Measurements from ENCODE around the gene EED. TPM values are rescaled to one million over a fixed set of nuclear protein-coding genes. Genes with fewer than 3 reads are reported as not detected.

EED gene
- total RNA-seq, 1 experiment from 2014 or later, result 25.2 TPM

- Histone ChIP-seq H4K20me1 (ENCODE audit: insufficient read depth) (peaks cover 20% of the 10 kb centered on the region; the same call in 1 of the 2 replicates), H3K9ac (ENCODE audit: low read length) (no peak overlapping the region), H3K9me3 (ENCODE audit: control insufficient read depth in 1 of 2, insufficient read depth in 1 of 2, low read depth in 1 of 2, low read length in 2 of 2) (no peaks in the 10 kb centered on the region), H3K4me2 (ENCODE audit: low read length) (no peak overlapping the region), H3K79me2 (ENCODE audit: insufficient read depth, low read length) (peaks cover 98% of the 10 kb centered on the region), H3K4me3 (replicated peaks in 1 of 2; ENCODE audit: low read depth in 1 of 2, low read length in 2 of 2) (no peak overlapping the region), H3K9me2 (ENCODE audit: insufficient read depth) (no peaks in the 10 kb centered on the region), H3K4me1 (ENCODE audit: control insufficient read depth in 1 of 2, insufficient read depth in 2 of 2, low read length in 2 of 2) (peaks cover 4 to 14% of the 10 kb centered on the region in 2 experiments), H3K27ac (ENCODE audit: low read depth, low read length) (no peak overlapping the region), H3K36me3 (ENCODE audit: control insufficient read depth in 1 of 2, insufficient read depth in 2 of 2, low read length in 2 of 2) (peaks cover 2 to 10% of the 10 kb centered on the region in 2 experiments; a peak in 3 of 4 replicates), H3K27me3 (ENCODE audit: insufficient read depth, low read length) (no peaks in the 10 kb centered on the region), H2AFZ (ENCODE audit: low read depth, low read length, poor library complexity, severe bottlenecking) (no peak overlapping the region)
- ATAC-seq (no peak), DNase-seq (ENCODE audit: low read depth, low spot score) (no peak)
- ChIA-PET CTCF (no interaction called here), RAD21 (ENCODE audit: low non-redundant PET in 1 of 2, low total read pairs in 2 of 2, uncharacterized antibody in 2 of 2, unreplicated experiment in 2 of 2) (no interaction called here), POLR2A (no interaction called here)
- intact Hi-C loops (cut with micrococcal nuclease), result no loop called here
- TF ChIP-seq JUND (IDR thresholded peaks at IDR 0.05) (no peak), POLR2AphosphoS5 (IDR thresholded peaks at IDR 0.05; ENCODE audit: low read depth, low read length) (no peak), ZNF274 (IDR thresholded peaks at IDR 0.05; ENCODE audit: low read depth, low read length) (no peak), POLR2A (IDR thresholded peaks at IDR 0.05; ENCODE audit: borderline replicate concordance, extremely low read depth, insufficient read depth, insufficient read length) (no peak), ZFX (IDR thresholded peaks at IDR 0.05) (no peak), SRF (IDR thresholded peaks at IDR 0.05; ENCODE audit: low read depth) (no peak), EZH2 (IDR thresholded peaks at IDR 0.05) (no peak), SP1 (IDR thresholded peaks at IDR 0.05; ENCODE audit: low read depth) (no peak), EZH2phosphoT487 (IDR thresholded peaks at IDR 0.05; ENCODE audit: borderline replicate concordance) (no peak)
- no TSS peak for BruUV-seq (replicated peaks)
Observed at GRCh38 chr11:86251345-86251744, 6.8 kb downstream of the EED start.

GRCh38 chr11:86255896-86256295 is 11.3 kb downstream of the EED start:
- POLR2A ChIA-PET, result no interaction called here
- CTCF ChIA-PET, result no interaction called here
- Histone ChIP-seq H3K9me3 (ENCODE audit: control insufficient read depth in 1 of 2, insufficient read depth in 1 of 2, low read depth in 1 of 2, low read length in 2 of 2) (no peaks in the 10 kb centered on the region), H3K4me1 (ENCODE audit: control insufficient read depth in 1 of 2, insufficient read depth in 2 of 2, low read length in 2 of 2) (no peaks in the 10 kb centered on the region), H2AFZ (ENCODE audit: low read depth, low read length, poor library complexity, severe bottlenecking) (no peak overlapping the region), H3K9ac (ENCODE audit: low read length) (no peak overlapping the region), H4K20me1 (ENCODE audit: insufficient read depth) (peaks cover 7% of the 10 kb centered on the region; the same call in 1 of the 2 replicates), H3K27ac (ENCODE audit: low read depth, low read length) (no peak overlapping the region), H3K79me2 (ENCODE audit: insufficient read depth, low read length) (peaks cover 69% of the 10 kb centered on the region), H3K4me2 (ENCODE audit: low read length) (no peak overlapping the region), H3K9me2 (ENCODE audit: insufficient read depth) (no peaks in the 10 kb centered on the region), H3K36me3 (ENCODE audit: control insufficient read depth in 1 of 2, insufficient read depth in 2 of 2, low read length in 2 of 2) (peaks cover under 1 to 10% of the 10 kb centered on the region in 2 experiments; a peak in 2 of 4 replicates), H3K27me3 (ENCODE audit: insufficient read depth, low read length) (no peaks in the 10 kb centered on the region), H3K4me3 (replicated peaks in 1 of 2; ENCODE audit: low read depth in 1 of 2, low read length in 2 of 2) (no peak overlapping the region)
- ATAC-seq (no peak), DNase-seq (ENCODE audit: low read depth, low spot score) (no peak)
- RAD21 ChIA-PET (ENCODE audit: low non-redundant PET in 1 of 2, low total read pairs in 2 of 2, uncharacterized antibody in 2 of 2, unreplicated experiment in 2 of 2), result no interaction called here
- intact Hi-C loops (cut with micrococcal nuclease), result no loop called here
- no TSS peak for BruUV-seq (replicated peaks)
- TF ChIP-seq RAD21 (IDR thresholded peaks at IDR 0.05; ENCODE audit: low read depth), result no peak
- no peak for TF ChIP-seq EGR1 (IDR thresholded peaks at IDR 0.05; ENCODE audit: low read depth)
- TF ChIP-seq SP1 (IDR thresholded peaks at IDR 0.05; ENCODE audit: low read depth), result no peak
- TF ChIP-seq REST (IDR thresholded peaks at IDR 0.05; ENCODE audit: low read depth), result no peak
- no peak for TF ChIP-seq EZH2 (IDR thresholded peaks at IDR 0.05)
- no peak for TF ChIP-seq CTCF (IDR thresholded peaks at IDR 0.05 in 2 of 3, conservative IDR thresholded peaks at IDR 0.05 in 1 of 3; ENCODE audit: borderline replicate concordance in 1 of 3, insufficient read depth in 1 of 3, low read depth in 2 of 3, low read length in 2 of 3)
- no peak for TF ChIP-seq ZBTB33 (IDR thresholded peaks at IDR 0.05; ENCODE audit: extremely low read depth, insufficient replicate concordance, low read length)

Measured in HCT116 (cell line).